ENCODE results near the gene RAB3GAP2.
"Not testable (repeated sequence)": the region's sequence is repeated elsewhere in the genome, so short reads cannot be mapped to it uniquely, and the experiment has no call there.

Gene RAB3GAP2

GRCh38 chr1:220251272-220251671 lies 21.0 kb downstream of the RAB3GAP2 start:
- Histone ChIP-seq H3K9me3 (ENCODE audit: insufficient read depth, low read depth, low read length) (peaks cover 19% of the 10 kb centered on the region; the same call in 1 of the 2 replicates), H3K36me3 (ENCODE audit: insufficient read depth, low read length) (peaks cover 27% of the 10 kb centered on the region), H3K9ac (ENCODE audit: low read depth, low read length, poor library complexity, severe bottlenecking) (no peak overlapping the region)

DNA sequence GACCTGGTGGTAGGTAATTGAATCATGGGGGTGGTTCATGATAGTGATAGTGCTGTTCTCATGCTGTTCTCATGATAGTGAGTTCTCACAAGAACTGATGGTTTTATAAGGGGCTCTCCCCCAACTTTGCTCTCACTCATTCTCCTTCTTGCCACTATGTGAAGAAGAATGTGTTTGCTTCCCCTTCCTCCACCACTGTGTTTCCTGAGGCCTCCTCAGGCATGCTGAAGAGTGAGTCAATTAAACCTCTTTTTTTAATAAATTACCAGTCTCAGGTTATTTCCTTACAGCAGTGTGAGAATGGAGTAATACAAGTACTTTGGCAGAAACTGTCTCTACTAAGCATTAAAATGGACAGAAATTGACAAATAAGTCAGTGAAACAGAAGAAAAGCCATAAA lies 21.6 kb downstream of the RAB3GAP2 start:
- no peaks in the 10 kb centered on the region for H3K9me2 ChIP-seq (replicated peaks; ENCODE audit: low read depth, low read length)
- H3K9ac ChIP-seq (ENCODE audit: low read depth, low read length, poor library complexity, severe bottlenecking), result no peak overlapping the region
- no peaks in the 10 kb centered on the region for H3K4me1 ChIP-seq (ENCODE audit: insufficient read depth, low read length, poor library complexity, severe bottlenecking)
- H3K36me3 ChIP-seq (ENCODE audit: insufficient read depth, low read length), result peaks cover 27% of the 10 kb centered on the region
- no peaks in the 10 kb centered on the region for H4K20me1 ChIP-seq (ENCODE audit: insufficient read depth, low read length, poor library complexity, severe bottlenecking)
- no peak overlapping the region for H3K4me2 ChIP-seq (ENCODE audit: low read depth, low read length, poor library complexity, severe bottlenecking)
- H3K79me2 ChIP-seq (ENCODE audit: insufficient read depth, low read length), result peaks cover 4% of the 10 kb centered on the region; the same call in 1 of the 2 replicates
- no peaks in the 10 kb centered on the region for H3K27me3 ChIP-seq (ENCODE audit: insufficient read depth, low read length, poor library complexity, severe bottlenecking)
- no peaks in the 10 kb centered on the region for H3F3A ChIP-seq (ENCODE audit: low read depth)
- peaks cover 19% of the 10 kb centered on the region; the same call in 1 of the 2 replicates for H3K9me3 ChIP-seq (ENCODE audit: insufficient read depth, low read depth, low read length)
- H2AFZ ChIP-seq (ENCODE audit: low read length), result no peak overlapping the region
- no peak for TF ChIP-seq EZH2phosphoT487 (IDR thresholded peaks at IDR 0.05; ENCODE audit: borderline replicate concordance)
- TF ChIP-seq, protein P1, sequence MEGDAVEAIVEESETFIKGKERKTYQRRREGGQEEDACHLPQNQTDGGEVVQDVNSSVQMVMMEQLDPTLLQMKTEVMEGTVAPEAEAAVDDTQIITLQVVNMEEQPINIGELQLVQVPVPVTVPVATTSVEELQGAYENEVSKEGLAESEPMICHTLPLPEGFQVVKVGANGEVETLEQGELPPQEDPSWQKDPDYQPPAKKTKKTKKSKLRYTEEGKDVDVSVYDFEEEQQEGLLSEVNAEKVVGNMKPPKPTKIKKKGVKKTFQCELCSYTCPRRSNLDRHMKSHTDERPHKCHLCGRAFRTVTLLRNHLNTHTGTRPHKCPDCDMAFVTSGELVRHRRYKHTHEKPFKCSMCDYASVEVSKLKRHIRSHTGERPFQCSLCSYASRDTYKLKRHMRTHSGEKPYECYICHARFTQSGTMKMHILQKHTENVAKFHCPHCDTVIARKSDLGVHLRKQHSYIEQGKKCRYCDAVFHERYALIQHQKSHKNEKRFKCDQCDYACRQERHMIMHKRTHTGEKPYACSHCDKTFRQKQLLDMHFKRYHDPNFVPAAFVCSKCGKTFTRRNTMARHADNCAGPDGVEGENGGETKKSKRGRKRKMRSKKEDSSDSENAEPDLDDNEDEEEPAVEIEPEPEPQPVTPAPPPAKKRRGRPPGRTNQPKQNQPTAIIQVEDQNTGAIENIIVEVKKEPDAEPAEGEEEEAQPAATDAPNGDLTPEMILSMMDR (conservative IDR thresholded peaks at IDR 0.05; ENCODE audit: low read length), result no peak
- H3K4me3 ChIP-seq (ENCODE audit: low read length, poor library complexity, severe bottlenecking), result no peak overlapping the region

More at GRCh38 chr1:220251272-220251671, 21.0 kb downstream of the RAB3GAP2 start:
- Histone ChIP-seq H3K4me1 (ENCODE audit: insufficient read depth, low read length, poor library complexity, severe bottlenecking) (no peaks in the 10 kb centered on the region), H4K20me1 (ENCODE audit: insufficient read depth, low read length, poor library complexity, severe bottlenecking) (no peaks in the 10 kb centered on the region), H3K4me3 (ENCODE audit: low read length, poor library complexity, severe bottlenecking) (no peak overlapping the region), H3F3A (ENCODE audit: low read depth) (no peaks in the 10 kb centered on the region), H3K79me2 (ENCODE audit: insufficient read depth, low read length) (peaks cover 4% of the 10 kb centered on the region; the same call in 1 of the 2 replicates), H3K27me3 (ENCODE audit: insufficient read depth, low read length, poor library complexity, severe bottlenecking) (no peaks in the 10 kb centered on the region), H3K4me2 (ENCODE audit: low read depth, low read length, poor library complexity, severe bottlenecking) (no peak overlapping the region), H2AFZ (ENCODE audit: low read length) (no peak overlapping the region), H3K9me2 (replicated peaks; ENCODE audit: low read depth, low read length) (no peaks in the 10 kb centered on the region)
- TF ChIP-seq, protein P1 (conservative IDR thresholded peaks at IDR 0.05; ENCODE audit: low read length), result no peak
- TF ChIP-seq EZH2phosphoT487 (IDR thresholded peaks at IDR 0.05; ENCODE audit: borderline replicate concordance), result no peak

DNA sequence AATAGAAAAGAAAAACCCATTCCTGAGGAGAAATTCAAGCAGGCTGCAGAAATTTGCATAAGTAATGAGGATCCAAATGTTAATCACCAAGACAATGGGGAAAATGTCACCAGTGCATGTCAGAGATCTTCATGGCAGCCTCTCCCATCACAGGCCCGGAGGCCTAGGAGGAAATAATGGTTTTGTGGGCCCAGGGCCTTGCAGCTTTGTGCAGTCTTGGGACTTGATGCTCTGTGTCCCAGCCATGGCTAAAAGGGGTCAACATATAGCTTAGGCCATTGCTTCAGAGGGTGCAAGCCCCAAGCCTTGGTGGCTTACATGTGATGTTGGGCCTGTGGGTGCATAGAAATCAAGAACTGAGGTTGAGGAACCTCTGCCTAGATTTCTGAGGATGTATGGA lies 22.7 kb downstream of the RAB3GAP2 start:
- no peak overlapping the region for H3K4me2 ChIP-seq (ENCODE audit: low read depth, low read length, poor library complexity, severe bottlenecking)
- TF ChIP-seq, protein P1 (conservative IDR thresholded peaks at IDR 0.05; ENCODE audit: low read length), result no peak
- TF ChIP-seq EZH2phosphoT487 (IDR thresholded peaks at IDR 0.05; ENCODE audit: borderline replicate concordance), result no peak
- no peaks in the 10 kb centered on the region for H3K4me1 ChIP-seq (ENCODE audit: insufficient read depth, low read length, poor library complexity, severe bottlenecking)
- H3K36me3 ChIP-seq (ENCODE audit: insufficient read depth, low read length), result peaks cover 27% of the 10 kb centered on the region
- peaks cover 4% of the 10 kb centered on the region; the same call in 1 of the 2 replicates for H3K79me2 ChIP-seq (ENCODE audit: insufficient read depth, low read length)
- no peaks in the 10 kb centered on the region for H4K20me1 ChIP-seq (ENCODE audit: insufficient read depth, low read length, poor library complexity, severe bottlenecking)
- no peak overlapping the region for H3K4me3 ChIP-seq (ENCODE audit: low read length, poor library complexity, severe bottlenecking)
- H3F3A ChIP-seq (ENCODE audit: low read depth), result no peaks in the 10 kb centered on the region
- no peaks in the 10 kb centered on the region for H3K27me3 ChIP-seq (ENCODE audit: insufficient read depth, low read length, poor library complexity, severe bottlenecking)
- H2AFZ ChIP-seq (ENCODE audit: low read length), result no peak overlapping the region
- H3K9ac ChIP-seq (ENCODE audit: low read depth, low read length, poor library complexity, severe bottlenecking), result no peak overlapping the region
- peaks cover 19% of the 10 kb centered on the region; the same call in 1 of the 2 replicates for H3K9me3 ChIP-seq (ENCODE audit: insufficient read depth, low read depth, low read length)
- H3K9me2 ChIP-seq (replicated peaks; ENCODE audit: low read depth, low read length), result no peaks in the 10 kb centered on the region

- not testable (repeated sequence) for H2AFZ ChIP-seq (ENCODE audit: low read length); H3K4me1 ChIP-seq (ENCODE audit: insufficient read depth, low read length, poor library complexity, severe bottlenecking); H3K4me2 ChIP-seq (ENCODE audit: low read depth, low read length, poor library complexity, severe bottlenecking); H3K9ac ChIP-seq (ENCODE audit: low read depth, low read length, poor library complexity, severe bottlenecking); H3K4me3 ChIP-seq (ENCODE audit: low read length, poor library complexity, severe bottlenecking); H3K79me2 ChIP-seq (ENCODE audit: insufficient read depth, low read length); H3F3A ChIP-seq (ENCODE audit: low read depth); H3K27me3 ChIP-seq (ENCODE audit: insufficient read depth, low read length, poor library complexity, severe bottlenecking); H3K9me2 ChIP-seq (replicated peaks; ENCODE audit: low read depth, low read length); H4K20me1 ChIP-seq (ENCODE audit: insufficient read depth, low read length, poor library complexity, severe bottlenecking)
- peaks cover 27% of the 10 kb centered on the region for H3K36me3 ChIP-seq (ENCODE audit: insufficient read depth, low read length)
- peaks cover 19% of the 10 kb centered on the region; the same call in 1 of the 2 replicates for H3K9me3 ChIP-seq (ENCODE audit: insufficient read depth, low read depth, low read length)
Measured at GRCh38 chr1:220248715-220249265, 23.5 kb downstream of the RAB3GAP2 start.

DNA sequence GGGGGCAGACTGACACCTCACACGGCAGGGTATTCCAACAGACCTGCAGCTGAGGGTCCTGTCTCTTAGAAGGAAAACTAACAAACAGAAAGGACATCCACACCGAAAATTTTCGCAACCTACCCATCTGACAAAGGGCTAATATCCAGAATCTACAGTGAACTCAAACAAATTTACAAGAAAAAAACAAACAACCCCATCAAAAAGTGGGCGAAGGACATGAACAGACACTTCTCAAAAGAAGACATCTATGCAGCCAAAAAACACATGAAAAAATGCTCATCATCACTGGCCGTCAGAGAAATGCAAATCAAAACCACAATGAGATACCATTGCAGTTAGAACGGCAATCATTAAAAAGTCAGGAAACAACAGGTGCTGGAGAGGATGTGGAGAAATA lies 26.4 kb downstream of the RAB3GAP2 start:
- not testable (repeated sequence) for H2AFZ ChIP-seq (ENCODE audit: low read length); H3F3A ChIP-seq (ENCODE audit: low read depth); H3K27me3 ChIP-seq (ENCODE audit: insufficient read depth, low read length, poor library complexity, severe bottlenecking); H3K36me3 ChIP-seq (ENCODE audit: insufficient read depth, low read length); H3K9me2 ChIP-seq (replicated peaks; ENCODE audit: low read depth, low read length); H3K9ac ChIP-seq (ENCODE audit: low read depth, low read length, poor library complexity, severe bottlenecking); H4K20me1 ChIP-seq (ENCODE audit: insufficient read depth, low read length, poor library complexity, severe bottlenecking); H3K4me1 ChIP-seq (ENCODE audit: insufficient read depth, low read length, poor library complexity, severe bottlenecking); H3K4me3 ChIP-seq (ENCODE audit: low read length, poor library complexity, severe bottlenecking); H3K4me2 ChIP-seq (ENCODE audit: low read depth, low read length, poor library complexity, severe bottlenecking)
- Histone ChIP-seq H3K79me2 (ENCODE audit: insufficient read depth, low read length) (peaks cover 10% of the 10 kb centered on the region; the same call in 1 of the 2 replicates), H3K9me3 (ENCODE audit: insufficient read depth, low read depth, low read length) (peaks cover 17% of the 10 kb centered on the region; the same call in 1 of the 2 replicates)
